Brain microvascular endothelial cell (primary cell): ENCODE results near the gene CDH4.

Experiments
- DNase-seq: peaks from one replicate; pipeline ENCODE4 v3.0.0-alpha.2; 2020
- H3K27ac ChIP-seq: fragments of 250-450 bp; sonication (Bioruptor Pico); 2 replicates; pipeline ENCODE4 v1.5.1; 2020; ENCODE audit warnings: mild to moderate bottlenecking, moderate library complexity
- H3K27me3 ChIP-seq: fragments of 250-450 bp; sonication (Bioruptor Pico); replicated peaks from 2 replicates; pipeline ENCODE4 v1.5.1; 2020; ENCODE audit warnings: mild to moderate bottlenecking
- H3K36me3 ChIP-seq: fragments of 250-450 bp; sonication (Bioruptor Pico); replicated peaks from 2 replicates; pipeline ENCODE4 v1.5.1; 2020; ENCODE audit warnings: mild to moderate bottlenecking
- H3K4me3 ChIP-seq: 2 replicates; pipeline ENCODE4 v1.5.1; 2011; ENCODE audit warnings: low read depth, mild to moderate bottlenecking, control low read depth, low read length, moderate library complexity
- CTCF ChIP-seq: IDR thresholded peaks from 2 replicates; pipeline ENCODE4 v1.5.1; 2011; ENCODE audit warnings: low read depth, mild to moderate bottlenecking, moderate library complexity, low read length, control low read depth, inconsistent platforms; ENCODE audit errors: missing control alignments
- in situ Hi-C: cut with HindIII; loops from 2 replicates; pipeline ENCODE4 v1.10.0; 2017; ENCODE audit warnings: low sequenced_read_pairs, low pct_ligation_motif_present

The CDH4 gene

GRCh38 chr20:61803416-61803914 is 551.4 kb downstream of the CDH4 start:
- no peak for DNase-seq
- H3K27ac ChIP-seq, result no peak overlapping the region
- peaks cover 2% of the 10 kb centered on the region for H3K27me3 ChIP-seq

GRCh38 chr20:61803915-61804751 is 552.1 kb downstream of the CDH4 start:
- Histone ChIP-seq H3K27me3 (peaks cover 2% of the 10 kb centered on the region), H3K36me3 (no peaks in the 10 kb centered on the region), H3K4me3 (no peak overlapping the region), H3K27ac (no peak overlapping the region)
- TF ChIP-seq CTCF, result no peak
- in situ Hi-C loops, result no loop called here
- no peak for DNase-seq

More at GRCh38 chr20:61803416-61803914, 551.4 kb downstream of the CDH4 start:
- H3K4me3 ChIP-seq, result no peak overlapping the region
- no peaks in the 10 kb centered on the region for H3K36me3 ChIP-seq
- in situ Hi-C loops, result no loop called here
- TF ChIP-seq CTCF, result no peak

- no peak overlapping the region for H3K27ac ChIP-seq
- no peak for TF ChIP-seq CTCF
- peaks cover 2% of the 10 kb centered on the region for H3K27me3 ChIP-seq
- no peak for DNase-seq
- no peak overlapping the region for H3K4me3 ChIP-seq
- in situ Hi-C loops, result no loop called here
- H3K36me3 ChIP-seq, result no peaks in the 10 kb centered on the region
Observed at GRCh38 chr20:61804752-61805295, 552.8 kb downstream of the CDH4 start.

- Histone ChIP-seq H3K27me3 (peaks cover 2% of the 10 kb centered on the region), H3K27ac (no peak overlapping the region), H3K36me3 (no peaks in the 10 kb centered on the region), H3K4me3 (no peak overlapping the region)
- no peak for DNase-seq
- no peak for TF ChIP-seq CTCF
- in situ Hi-C loops, result no loop called here
Observed at GRCh38 chr20:61805365-61805764, 553.3 kb downstream of the CDH4 start.

- in situ Hi-C loops, result no loop called here
- no peak for TF ChIP-seq CTCF
- no peak for DNase-seq
- no peak overlapping the region for H3K27ac ChIP-seq
- H3K27me3 ChIP-seq, result peaks cover 2% of the 10 kb centered on the region
- no peaks in the 10 kb centered on the region for H3K36me3 ChIP-seq
- H3K4me3 ChIP-seq, result no peak overlapping the region
Observed at GRCh38 chr20:61805781-61806180, 553.7 kb downstream of the CDH4 start.

- TF ChIP-seq CTCF, result no peak
- H3K27ac ChIP-seq, result no peak overlapping the region
- in situ Hi-C loops, result no loop called here
- H3K36me3 ChIP-seq, result no peaks in the 10 kb centered on the region
- DNase-seq, result no peak
- H3K27me3 ChIP-seq, result peaks cover 2% of the 10 kb centered on the region
- H3K4me3 ChIP-seq, result no peak overlapping the region
Observed at GRCh38 chr20:61806314-61806713, 554.3 kb downstream of the CDH4 start.
